Activated CD8-positive, alpha-beta memory T cell treated with anti-CD3 and anti-CD28 coated beads, Interleukin-2, amount 50 U/mL, for 48 hours (primary cell): ENCODE results near the gene LTBP1.

Source experiments
- DNase-seq: peaks from one replicate; pipeline ENCODE4 v3.0.0-alpha.2; 2020

LTBP1 gene

DNA sequence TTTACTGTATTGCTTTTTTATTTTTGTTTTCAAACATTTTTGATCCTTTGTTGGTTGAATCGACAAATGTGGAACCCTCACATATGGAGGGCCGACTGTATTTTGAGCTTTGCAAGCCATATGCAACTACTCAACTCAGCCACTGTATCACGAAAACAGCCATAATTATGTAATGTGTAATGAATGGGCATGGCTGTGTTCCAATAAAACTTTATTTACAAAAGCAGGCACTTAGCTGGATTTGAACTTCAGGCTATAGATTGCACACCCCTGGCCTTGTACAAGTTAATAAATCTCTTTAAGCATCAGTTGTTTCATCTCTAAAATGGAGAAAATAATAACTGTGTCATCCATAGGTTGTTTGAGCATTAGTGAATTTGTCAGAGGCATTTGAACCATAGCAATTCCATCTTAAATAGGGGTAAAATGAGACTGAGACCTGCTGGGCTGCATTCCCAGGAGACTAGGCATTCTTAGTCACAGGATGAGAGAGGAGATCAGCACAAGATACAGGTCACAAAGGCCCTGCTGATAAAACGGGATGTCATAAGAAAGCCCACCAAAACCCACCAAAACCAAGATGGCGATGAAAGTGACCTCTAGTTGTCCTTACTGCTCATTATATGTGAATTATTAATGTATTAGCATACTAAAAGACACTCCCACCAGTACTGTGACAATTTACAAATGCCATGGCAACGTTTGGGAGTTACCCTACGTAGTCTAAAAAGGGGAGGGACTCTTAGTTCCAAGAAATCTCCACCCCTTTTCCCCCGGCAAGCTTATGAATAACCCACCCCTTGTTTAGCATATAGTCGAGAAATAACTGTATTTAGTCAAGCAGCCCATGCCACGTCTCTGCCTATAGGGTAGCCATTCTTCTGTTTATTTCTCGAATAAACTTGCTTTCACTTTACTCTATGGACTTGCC, 13.7 kb upstream of the LTBP1 start:
- no peak for DNase-seq

DNA sequence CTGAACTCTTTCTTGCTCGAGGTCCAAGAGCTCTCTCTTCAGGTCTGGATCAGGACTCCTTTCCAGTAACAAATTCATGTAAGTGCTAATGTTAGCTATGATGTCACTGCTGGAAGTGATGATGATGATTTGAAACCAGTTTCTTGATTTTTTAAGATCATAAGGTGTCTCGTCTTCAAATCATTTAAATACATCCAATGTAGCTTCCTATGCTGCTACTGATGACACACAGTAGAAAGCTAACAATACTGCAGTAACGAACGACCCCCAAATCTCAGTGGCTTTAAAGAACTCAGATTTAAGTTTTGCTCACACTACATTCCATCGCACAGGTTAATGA, 13.0 kb upstream of the LTBP1 start:
- DNase-seq: no peak

DNA sequence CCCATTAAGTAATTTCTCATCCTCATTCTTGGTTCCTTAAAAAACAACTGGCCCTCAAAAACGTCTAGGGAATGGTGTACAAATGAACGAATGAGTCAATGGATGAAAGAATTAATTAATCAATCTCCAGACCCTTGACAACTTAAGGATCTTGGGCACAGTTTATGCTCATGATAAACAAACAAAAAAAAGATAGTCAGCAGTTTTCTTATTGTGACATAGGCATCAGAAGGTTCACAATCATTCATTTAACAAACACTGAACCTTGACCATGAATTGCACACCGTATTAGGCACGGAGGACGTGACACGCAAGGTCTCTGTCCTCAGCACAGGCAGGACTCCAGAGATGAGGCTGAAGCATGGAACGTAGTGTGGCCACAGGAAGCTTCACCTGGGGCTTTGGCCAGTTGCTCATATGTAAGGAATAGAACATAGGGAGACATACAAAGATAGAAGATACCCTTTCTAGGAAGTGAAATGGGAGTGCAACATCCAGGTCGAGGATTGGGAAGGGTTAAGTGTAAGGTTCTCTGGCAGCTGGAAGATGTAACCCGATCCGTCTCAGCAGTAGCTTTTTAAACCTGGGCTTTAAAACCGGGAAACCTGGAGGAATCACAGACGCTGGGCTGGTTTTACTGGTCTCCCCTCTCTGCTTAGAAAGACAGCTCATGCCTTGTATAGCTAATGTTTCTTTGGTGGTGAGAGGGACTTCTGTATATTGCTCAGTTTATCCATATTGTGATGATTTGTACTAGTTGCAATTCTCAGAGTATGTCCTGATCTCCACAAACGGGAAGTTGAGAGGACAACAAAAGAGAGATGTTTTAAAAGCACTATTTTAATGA, 8.9 kb upstream of the LTBP1 start:
- no peak for DNase-seq

DNA sequence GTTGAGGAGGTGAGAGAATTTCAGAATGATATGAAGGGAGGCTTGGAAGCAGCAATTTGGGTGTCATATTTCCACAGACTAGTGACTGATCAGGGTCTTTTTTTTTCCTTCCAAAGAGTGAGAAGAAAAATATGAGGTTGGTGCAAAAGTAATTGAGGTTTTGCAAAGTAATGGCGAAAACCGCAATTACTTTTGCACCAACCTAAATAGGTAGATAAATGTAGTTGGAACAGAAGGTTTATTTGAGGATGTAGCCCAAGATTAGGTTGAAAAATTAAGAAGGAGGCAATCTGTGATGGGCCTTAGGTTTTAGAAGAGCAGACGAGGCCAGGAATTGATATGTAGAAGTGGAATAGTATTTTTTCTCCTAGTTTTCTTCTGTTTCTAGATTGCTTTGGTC, 7.8 kb upstream of the LTBP1 start:
- no peak for DNase-seq

DNA sequence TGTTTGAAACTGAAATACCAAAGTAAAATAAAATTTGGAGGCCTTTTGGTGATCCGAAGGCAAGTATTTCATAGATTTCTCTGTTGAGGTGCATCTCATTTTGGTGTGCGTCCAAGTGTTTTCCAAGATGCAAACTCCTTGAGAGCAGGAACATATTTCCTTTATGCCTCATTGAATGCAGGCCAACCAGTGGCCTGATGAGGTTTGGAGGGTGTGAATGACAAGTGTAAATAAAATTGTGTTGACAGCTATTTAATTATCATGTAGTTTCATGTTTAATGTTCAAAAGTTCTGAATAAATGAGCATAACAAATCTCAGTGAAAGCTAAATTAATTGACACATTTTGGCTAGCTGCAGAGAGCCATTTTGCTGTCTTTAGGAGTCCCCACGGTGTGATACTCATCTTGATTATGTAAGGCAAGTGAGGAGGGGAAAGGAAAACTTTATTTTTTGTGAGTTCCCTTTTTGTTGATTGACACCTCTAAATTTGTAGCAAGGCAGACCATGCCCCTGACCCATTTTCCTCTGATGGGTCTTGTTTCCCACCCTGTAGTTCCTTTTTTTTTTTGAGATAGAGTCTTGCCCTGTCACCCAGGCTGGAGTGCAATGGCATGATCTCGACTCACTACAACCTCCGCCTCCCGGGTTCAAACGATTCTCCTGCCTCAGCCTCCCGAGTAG, 6.3 kb upstream of the LTBP1 start:
- no peak for DNase-seq

DNA sequence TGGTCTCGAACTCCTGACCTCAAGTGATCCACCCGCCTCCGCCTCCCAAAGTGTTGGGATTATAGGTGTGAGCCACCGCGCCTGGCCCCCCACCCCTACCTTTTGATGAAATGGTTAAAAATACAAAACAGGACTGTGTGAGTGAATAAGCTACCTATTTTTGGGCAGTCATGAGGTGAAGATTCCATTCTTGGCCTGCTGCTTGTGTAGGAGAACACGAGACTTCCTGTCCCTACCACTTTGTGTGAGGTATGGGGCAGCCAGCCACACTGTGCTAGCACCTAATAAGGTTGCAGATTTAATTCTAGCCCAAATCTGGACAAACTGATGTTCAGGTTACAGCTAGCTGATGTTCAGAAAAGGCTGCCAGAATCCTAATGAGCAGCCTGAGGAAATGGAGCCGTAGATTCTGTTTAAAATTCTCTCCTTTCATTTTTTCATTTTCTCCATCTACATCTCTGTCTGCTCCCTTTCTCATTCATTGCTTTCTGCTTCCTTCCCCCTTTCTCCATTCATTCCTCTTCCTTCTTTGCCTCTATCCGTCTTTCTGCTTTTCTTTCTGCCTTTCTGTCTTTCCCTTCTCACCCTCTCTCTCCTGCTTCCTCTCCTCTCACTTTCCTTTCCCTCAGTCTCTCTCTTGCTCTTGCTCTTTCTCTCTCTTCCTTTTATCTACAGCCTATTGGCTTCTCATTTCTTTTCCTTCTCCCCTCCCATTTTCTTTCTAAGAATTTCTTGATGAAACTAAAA, 4.6 kb upstream of the LTBP1 start:
- no peak for DNase-seq

DNA sequence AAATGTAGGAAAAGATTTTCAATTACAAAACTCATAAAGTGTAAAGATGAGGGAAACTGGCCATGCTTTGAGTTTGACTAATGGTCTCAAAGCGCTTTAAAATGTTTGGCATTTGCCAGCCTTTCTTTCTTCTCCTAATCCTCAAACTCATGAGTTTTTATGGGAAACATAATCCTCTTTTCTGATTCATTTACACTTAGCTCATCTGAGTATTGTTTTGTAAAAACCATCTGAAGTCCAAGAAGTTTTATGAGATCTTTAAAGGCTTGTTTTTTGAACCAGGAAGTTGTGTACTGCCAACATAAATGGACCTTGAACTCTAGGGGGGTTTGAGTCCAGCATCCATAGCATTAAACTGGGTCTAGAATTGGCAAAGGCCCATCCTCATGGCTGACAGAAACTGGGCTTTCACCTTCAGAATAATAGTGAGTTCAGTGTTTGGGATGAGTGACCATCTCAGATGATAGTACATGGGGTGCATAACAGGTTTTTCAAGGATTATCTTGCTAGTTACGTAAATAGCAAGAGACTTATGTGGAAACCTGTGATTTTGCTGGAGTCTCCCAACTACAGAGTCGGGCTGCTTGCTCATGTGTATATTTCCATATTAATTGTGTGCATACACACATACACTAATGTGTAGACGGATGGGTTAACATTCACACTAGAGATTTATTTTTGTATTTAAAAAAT, 3.8 kb upstream of the LTBP1 start:
- no peak for DNase-seq

DNA sequence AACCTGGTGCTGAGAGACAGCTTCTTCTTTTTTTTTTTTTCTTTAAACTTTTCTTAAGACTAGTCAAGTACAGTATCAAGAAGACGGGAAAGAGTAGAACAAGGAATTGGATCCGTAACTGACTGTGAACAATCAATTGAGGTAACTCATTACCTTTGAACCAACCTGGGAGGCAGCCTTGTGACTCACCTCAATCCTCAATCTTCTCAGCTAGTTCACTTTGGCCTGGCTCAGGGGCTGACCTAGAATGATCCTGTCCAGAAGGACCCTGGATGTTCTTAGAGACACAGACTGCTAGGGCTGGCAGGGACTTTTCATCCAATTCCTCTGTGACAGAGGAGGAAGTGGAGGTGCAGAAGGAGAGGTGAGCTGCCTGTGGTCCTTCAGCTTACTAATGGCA, 1.5 kb upstream of the LTBP1 start:
- DNase-seq: no peak

DNA sequence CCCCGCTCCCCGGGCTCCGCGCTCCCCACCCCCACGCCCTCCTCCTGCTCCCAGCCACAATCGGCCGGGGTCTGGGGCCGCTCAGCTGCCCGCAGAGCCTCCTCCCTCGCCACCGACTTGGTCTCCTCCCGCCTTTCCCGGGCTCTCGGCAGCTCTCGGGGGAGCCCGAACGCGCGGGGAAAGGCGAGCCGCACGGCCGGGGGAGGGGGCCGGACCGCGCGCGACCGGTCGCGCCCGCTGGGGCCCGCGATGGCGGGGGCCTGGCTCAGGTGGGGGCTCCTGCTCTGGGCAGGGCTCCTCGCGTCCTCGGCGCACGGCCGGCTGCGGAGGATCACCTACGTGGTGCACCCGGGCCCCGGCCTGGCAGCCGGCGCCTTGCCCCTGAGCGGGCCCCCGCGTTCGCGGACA, 327 bp downstream of the LTBP1 start:
- DNase-seq: peak; percentile 58

DNA sequence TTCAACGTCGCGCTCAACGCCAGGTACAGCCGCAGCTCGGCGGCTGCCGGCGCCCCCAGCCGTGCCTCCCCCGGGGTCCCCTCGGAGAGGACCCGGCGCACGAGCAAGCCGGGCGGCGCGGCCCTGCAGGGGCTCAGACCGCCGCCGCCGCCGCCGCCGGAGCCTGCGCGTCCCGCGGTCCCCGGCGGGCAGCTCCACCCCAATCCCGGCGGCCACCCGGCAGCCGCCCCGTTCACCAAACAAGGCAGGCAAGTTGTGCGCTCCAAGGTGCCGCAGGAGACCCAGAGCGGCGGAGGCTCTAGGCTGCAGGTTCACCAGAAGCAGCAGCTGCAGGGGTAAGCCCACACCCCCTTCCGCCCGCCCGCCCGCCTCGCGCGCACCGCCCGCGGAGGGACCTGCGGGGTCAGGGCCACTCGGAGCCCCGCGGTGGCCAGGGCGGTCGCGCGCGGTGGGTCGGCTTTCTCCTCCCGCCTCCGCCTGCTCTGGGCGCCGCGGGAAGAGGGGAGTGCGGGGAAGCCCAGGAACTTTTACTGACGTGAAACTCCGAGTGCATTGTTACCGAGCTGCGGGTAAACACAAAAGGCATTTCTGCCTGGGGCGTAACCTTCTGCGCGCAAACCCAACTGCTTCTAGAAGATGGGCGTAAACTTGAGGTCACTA, 861 bp downstream of the LTBP1 start:
- peak; percentile 65 for DNase-seq

DNA sequence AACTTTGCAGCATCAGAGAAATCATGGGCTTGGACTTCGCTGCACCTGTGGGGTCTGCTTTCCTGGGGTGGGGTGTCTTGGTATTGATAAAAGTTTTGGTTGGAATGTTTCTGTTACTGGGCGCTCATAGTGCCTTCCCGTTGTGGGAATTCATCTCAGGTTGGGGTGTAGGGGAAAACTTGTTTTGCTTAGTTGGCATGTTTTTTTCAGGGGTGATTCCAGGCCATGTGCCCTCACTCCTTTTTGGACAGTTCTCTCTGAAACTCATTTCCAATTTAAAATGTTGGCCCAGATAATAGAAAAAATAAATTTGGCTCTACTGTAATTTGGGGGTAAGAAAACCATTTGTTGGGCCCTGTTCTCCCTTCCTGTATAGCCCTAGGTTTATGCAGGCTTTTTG, 1.5 kb downstream of the LTBP1 start:
- no peak for DNase-seq

DNA sequence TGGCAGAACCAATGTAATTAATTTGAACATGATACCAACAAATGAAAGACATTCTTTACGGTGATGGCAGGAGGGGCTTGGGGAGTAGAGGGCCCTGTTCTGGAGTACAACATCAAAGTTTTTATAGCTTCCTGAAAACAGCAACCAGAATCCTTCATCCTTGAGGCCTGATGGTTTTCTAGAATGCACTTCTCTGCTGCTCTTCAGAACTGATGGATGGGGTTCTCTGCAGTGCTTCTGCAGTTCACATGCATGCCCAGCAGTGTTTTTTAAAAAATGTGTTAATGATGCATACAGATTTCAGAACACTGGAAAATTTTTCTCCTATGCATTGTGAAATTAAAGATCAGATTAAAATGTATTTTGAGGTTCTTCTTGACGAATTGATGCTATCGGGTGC, 2.5 kb downstream of the LTBP1 start:
- DNase-seq: no peak

DNA sequence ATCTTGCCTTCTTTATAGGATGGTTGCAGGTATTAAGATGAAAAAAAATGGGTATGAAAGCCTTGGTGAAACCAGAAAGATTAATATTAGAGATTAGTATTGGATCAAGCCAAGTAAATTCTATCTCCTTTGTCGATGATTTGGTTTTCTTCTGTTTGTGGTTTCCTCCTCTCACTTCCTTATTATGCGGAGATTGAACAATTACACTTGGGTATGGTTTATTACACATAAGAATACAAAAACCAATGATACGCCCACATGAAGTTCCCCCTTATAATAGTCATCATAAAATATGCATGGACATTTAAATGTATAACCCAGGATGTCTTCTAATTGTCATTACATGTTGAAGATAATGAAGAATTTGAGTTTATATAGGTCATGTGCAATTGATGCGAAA, 4.9 kb downstream of the LTBP1 start:
- no peak for DNase-seq

DNA sequence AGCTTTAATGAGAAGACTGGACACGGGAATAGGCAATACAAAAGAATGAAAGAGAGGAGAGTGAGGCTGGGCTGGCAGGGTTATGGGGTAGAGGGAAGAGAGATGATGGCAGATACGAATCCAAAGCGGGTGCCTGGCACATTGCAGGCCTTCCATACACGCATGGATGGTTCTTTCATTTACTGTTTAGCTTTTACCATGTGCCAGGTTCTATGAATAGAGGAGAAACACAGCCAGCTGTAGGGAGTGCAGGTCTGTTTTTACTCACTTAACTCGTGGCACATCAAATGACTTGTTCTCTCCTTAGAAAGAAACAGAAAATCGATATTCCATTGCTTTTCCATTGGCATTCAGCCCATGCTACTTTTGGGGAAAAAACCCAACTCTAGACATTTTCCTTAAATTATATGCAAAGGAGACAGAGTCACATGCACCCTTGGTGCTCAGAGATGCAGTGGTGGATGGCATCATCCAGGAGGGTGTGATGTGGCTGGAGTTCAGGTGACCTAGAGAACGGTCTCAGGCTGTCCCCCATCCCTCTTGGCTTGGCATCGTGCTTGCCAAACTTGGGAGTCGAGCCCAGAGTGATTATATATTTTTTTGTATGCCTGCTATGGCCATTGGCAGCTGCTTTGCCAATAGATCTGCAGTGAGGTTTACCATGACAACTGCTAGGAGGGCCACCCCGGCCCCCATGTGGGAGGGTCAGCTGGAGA, 6.2 kb downstream of the LTBP1 start:
- DNase-seq: no peak

DNA sequence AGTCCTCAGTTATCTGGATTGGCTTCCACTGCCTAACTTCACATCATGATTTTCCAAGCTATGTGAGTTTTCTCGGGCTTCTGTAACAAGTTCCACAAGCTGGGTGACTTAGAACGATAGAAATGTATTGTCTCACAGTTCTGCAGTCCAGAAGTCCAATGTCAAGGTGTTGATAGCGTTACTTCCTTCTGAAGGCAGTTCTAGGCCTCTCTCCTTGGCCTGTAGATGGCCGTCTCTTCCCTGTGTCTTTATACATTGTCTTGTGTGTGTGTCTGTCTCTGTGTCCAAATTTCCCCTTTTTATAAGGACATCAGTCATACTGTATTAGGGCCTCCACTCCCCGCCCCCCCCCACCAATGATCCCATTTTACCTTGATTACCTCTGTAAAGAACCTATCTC, 7.5 kb downstream of the LTBP1 start:
- DNase-seq: no peak

DNA sequence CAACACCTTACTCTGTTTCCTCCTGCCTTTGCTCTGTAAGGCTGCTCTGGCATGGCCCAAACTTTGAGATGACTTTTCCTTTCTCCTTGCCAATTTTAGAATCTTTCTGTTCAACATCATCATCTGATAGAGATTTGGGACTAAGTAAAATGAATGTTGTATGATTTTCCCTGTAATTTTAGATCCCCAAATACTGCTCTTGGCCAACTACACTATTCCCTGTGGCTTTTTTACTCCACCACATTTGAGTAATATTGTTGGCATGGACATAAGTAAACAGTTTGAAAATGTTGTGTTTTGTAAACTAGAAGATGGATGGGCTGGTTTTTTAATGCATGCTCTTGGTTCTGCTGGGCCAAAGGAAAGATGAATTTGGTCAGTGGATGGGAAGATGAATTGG, 12.1 kb downstream of the LTBP1 start:
- DNase-seq: no peak

DNA sequence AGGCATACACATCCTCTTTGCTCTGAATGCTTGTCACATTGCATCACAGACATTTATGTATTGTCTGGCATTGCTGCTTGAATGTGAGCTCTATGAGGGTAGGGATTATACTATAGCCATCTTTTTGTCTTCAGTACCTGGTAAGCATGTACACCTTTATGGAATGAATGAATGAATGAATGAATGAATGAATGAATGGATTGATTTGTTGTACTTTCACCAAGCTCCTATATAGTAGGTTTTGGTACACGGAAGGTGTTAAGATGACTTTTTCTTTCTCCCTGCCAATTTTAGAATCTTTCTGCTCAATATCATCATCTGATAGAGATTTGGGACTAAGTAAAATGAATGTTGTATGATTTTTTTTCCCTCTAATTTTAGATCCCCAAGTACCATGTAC, 13.5 kb downstream of the LTBP1 start:
- DNase-seq: no peak

DNA sequence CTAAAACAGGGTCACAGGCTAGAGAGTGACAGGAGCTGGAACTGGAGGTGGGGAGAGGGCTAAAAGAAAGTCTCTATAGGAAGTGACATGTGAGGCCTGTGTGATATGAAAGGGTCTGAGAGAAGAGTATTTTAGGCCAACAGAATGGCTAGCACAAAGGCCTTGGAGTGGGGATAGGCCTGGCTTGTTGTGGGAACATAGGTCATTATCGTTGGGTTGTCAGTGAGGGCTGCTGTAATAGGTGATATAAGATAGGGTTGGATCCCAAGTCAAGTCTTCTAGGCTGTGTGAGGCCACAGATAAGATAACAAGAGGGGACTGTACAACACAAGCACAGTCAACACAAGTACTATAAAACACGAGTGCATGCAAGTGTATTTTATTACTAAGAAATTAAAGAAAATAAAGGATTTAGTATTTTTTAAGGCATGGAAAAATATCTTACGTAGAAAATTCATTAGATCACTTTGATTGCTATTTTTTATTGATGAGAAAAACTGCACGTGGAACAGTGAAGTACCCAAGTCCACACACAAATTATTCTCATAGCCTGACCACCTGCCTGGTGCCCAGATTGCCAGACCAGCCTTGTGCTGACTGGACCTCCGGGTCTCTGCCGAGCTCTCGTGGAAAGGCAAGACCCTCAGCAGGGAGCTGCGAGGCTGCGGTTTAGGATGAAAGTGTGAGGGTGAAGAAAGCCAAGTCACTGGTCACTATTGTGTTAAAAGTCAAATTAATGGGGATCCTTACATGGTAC, 14.1 kb downstream of the LTBP1 start:
- no peak for DNase-seq

DNA sequence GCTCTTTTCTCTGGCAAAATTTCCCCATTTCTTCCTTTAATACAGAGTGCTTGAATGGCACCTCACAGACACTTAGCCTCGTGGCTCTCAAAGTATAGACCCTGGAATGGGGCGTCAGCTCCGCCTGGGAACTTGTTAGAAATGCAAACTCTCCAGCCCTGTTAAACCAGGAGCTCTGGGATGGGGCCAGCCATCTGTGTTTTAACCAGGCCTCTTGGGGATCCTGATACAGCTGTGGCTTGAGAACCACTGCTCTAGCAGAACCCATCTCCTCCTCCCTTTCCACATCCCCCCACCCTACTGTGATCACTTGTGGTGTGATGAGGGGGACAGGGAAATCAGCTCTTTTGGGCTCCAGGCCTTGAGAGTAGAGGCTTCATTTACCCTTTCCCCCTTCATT, 15.9 kb downstream of the LTBP1 start:
- no peak for DNase-seq

DNA sequence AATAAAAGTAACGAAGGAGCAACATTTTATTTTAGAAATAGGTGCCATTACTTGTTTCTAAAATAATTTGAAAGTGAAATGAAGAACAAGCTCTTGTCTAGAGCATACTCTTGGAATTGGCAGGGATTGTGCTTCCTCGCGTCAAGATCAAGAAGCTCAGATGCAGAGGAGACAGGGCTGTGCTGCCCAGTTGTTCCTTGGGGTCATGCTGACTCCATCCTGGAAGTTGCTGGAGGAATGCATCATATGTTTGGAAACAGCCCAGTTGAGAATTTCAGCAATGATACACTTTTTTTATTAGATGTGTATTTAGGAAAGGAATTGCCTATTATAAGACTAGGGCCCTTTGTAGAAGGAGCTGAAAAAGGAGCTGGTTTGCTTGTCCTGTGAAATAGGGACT, 17.2 kb downstream of the LTBP1 start:
- no peak for DNase-seq
